Esophagus muscularis mucosa (tissue), 4 donors: ENCODE measurements around the gene PLN. TPM values are rescaled to one million over a fixed set of nuclear protein-coding genes. Genes with fewer than 3 reads are reported as not detected.

ENCODE experiments used
- DNase-seq: peaks from one replicate; pipeline ENCODE4 v3.0.0-alpha.2; 2017; ENCODE audit errors: extremely low spot score
- H3K27ac ChIP-seq, 4 donors: fragments of 200-600 bp; sonication (generic); replicated peaks in 1 of 4; 1 replicate in 3 of 4; 2 replicates in 1 of 4; pipeline ENCODE4 v1.5.1; 2016 to 2019; ENCODE audit warnings: mild to moderate bottlenecking in 1 of 4
- H3K27me3 ChIP-seq, 4 donors: fragments of 200-600 bp; sonication (generic); one replicate each; pipeline versions ENCODE4 v1.5.1 to v1.6.0; 2016 to 2019
- H3K36me3 ChIP-seq, 4 donors: fragments of 200-600 bp; sonication (generic); one replicate each; pipeline ENCODE4 v1.5.1; 2016 to 2019
- H3K4me1 ChIP-seq, 4 donors: fragments of 200-600 bp; sonication (generic); one replicate each; pipeline ENCODE4 v1.5.1; 2016 to 2019
- H3K4me3 ChIP-seq, 4 donors: fragments of 200-600 bp; sonication (generic); 1 replicate in 2 of 4; 2 replicates in 2 of 4; pipeline ENCODE4 v1.5.1; 2016 to 2019; ENCODE audit warnings: mild to moderate bottlenecking in 4 of 4, moderate library complexity in 1 of 4
- H3K9me3 ChIP-seq, 4 donors: fragments of 200-600 bp; sonication (generic); 1 replicate in 3 of 4; 2 replicates in 1 of 4; pipeline ENCODE4 v1.5.1; 2016 to 2019
- EP300 ChIP-seq: sonication (generic); formaldehyde crosslinking; IDR thresholded peaks from one replicate; pipeline ENCODE4 v1.6.1; 2017; ENCODE audit warnings: antibody characterized with exemption
- POLR2A ChIP-seq: fragments of 450-650 bp; IDR thresholded peaks from one replicate; pipeline ENCODE4 v1.6.1; 2017; ENCODE audit warnings: antibody characterized with exemption, moderate library complexity, mild to moderate bottlenecking, low read depth
- POLR2AphosphoS5 ChIP-seq, 2 donors: sonication (generic); formaldehyde crosslinking; IDR thresholded peaks; one replicate each; pipeline ENCODE4 v1.6.1; 2017; ENCODE audit warnings: antibody characterized with exemption in 2 of 2
- WGBS: methylation state at CpG from one replicate; pipeline ENCODE4 v1.1.5; 2018; 5-methylcytosine and 5-hydroxymethylcytosine counted together
- intact Hi-C: fragments of 100-400 bp; cut with DNase I; formaldehyde crosslinking; loops from one replicate; pipeline ENCODE4 v1.15.1; 2023
- total RNA-seq, 4 donors: library from RNA; depleted of rRNA; stranded (reverse); fragments of >200 nt; gene quantifications; one replicate each; pipeline versions ENCODE4 v1.1.0 to v1.2.1, GENCODE V29; 2016
- TF ChIP-seq, protein P1 (sequence below), 3 experiments: fragments of 200-600 bp in 2 of 3; fragments of 450-650 bp in 1 of 3; sonication (generic) in 2 of 3; IDR thresholded peaks; one replicate each; pipeline ENCODE4 v1.5.1; 2017 to 2019; ENCODE audit warnings: antibody characterized with exemption in 3 of 3, mild to moderate bottlenecking in 2 of 3, moderate library complexity in 1 of 3

PLN gene
- total RNA-seq, 4 donors from 2014 or later, result 262 to 431 (median 319) TPM

GRCh38 chr6:118597636-118598035 lies 49.5 kb downstream of the PLN start:
- TF ChIP-seq EP300 (no peak), POLR2A (no peak), POLR2AphosphoS5 (IDR thresholded peaks at IDR 0.05) (no peak)
- TF ChIP-seq, protein P1, sequence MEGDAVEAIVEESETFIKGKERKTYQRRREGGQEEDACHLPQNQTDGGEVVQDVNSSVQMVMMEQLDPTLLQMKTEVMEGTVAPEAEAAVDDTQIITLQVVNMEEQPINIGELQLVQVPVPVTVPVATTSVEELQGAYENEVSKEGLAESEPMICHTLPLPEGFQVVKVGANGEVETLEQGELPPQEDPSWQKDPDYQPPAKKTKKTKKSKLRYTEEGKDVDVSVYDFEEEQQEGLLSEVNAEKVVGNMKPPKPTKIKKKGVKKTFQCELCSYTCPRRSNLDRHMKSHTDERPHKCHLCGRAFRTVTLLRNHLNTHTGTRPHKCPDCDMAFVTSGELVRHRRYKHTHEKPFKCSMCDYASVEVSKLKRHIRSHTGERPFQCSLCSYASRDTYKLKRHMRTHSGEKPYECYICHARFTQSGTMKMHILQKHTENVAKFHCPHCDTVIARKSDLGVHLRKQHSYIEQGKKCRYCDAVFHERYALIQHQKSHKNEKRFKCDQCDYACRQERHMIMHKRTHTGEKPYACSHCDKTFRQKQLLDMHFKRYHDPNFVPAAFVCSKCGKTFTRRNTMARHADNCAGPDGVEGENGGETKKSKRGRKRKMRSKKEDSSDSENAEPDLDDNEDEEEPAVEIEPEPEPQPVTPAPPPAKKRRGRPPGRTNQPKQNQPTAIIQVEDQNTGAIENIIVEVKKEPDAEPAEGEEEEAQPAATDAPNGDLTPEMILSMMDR (IDR thresholded peaks at IDR 0.05), result no peak
- Histone ChIP-seq H3K4me1 (peaks cover 0 to 5% (median 0%) of the 10 kb centered on the region in 4 donors), H3K36me3 (no peaks in the 10 kb centered on the region), H3K4me3 (no peak overlapping the region), H3K27ac (no peak overlapping the region), H3K9me3 (no peaks in the 10 kb centered on the region), H3K27me3 (no peaks in the 10 kb centered on the region)
- DNase-seq, result peak; percentile 10
- intact Hi-C loops, result no loop called here
- WGBS, result 79% methylated on average over 3 of the region's 3 CpGs

- no peaks in the 10 kb centered on the region for H3K36me3 ChIP-seq
- WGBS, result 84% methylated on average over 2 of the region's 2 CpGs
- H3K9me3 ChIP-seq, result no peaks in the 10 kb centered on the region
- H3K27me3 ChIP-seq, result no peaks in the 10 kb centered on the region
- intact Hi-C loops, result no loop called here
- peaks cover 0 to 5% (median 0%) of the 10 kb centered on the region in 4 donors for H3K4me1 ChIP-seq
- H3K4me3 ChIP-seq, result no peak overlapping the region
- peak; percentile 50 for DNase-seq
- no peak for TF ChIP-seq POLR2A
- no peak for TF ChIP-seq POLR2AphosphoS5 (IDR thresholded peaks at IDR 0.05)
- TF ChIP-seq, protein P1 (IDR thresholded peaks at IDR 0.05), result no peak
- TF ChIP-seq EP300, result no peak
- H3K27ac ChIP-seq, result no peak overlapping the region
These were observed 50.2 kb downstream of the PLN start for GRCh38 chr6:118598324-118598723.

GRCh38 chr6:118602300-118602699 lies 54.2 kb downstream of the PLN start:
- WGBS, result 100% methylated on average over 2 of the region's 2 CpGs
- DNase-seq, result no peak
- no peaks in the 10 kb centered on the region for H3K27me3 ChIP-seq
- H3K4me3 ChIP-seq, result no peak overlapping the region
- TF ChIP-seq, protein P1 (IDR thresholded peaks at IDR 0.05), result no peak
- TF ChIP-seq POLR2AphosphoS5 (IDR thresholded peaks at IDR 0.05), result no peak
- no peak for TF ChIP-seq POLR2A
- no peak for TF ChIP-seq EP300
- H3K27ac ChIP-seq, result no peak overlapping the region
- intact Hi-C loops, result no loop called here
- H3K36me3 ChIP-seq, result no peaks in the 10 kb centered on the region
- no peaks in the 10 kb centered on the region for H3K9me3 ChIP-seq
- H3K4me1 ChIP-seq, result peaks cover 11 to 22% (median 15%) of the 10 kb centered on the region in 4 donors

DNA sequence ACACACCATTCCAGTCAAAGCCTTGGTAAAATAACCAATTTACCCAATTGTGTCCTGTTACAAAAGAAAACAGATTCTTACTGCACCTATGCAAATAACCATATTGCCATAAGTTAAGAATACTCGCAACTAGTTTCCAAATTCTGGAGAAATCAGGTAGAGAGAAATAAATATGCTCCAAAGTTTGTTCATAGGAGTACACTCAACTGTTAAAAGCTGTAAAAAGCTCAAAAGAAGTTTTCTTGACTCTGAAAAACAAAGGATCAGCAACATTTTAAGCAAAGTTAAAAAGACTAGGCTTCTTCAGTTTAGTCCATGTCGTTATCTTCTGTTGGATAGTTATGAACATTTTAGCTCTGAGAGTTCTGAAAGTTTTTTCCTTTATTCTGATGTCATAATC lies 55.3 kb downstream of the PLN start:
- no peak for DNase-seq
- 100% methylated on average over 2 of the region's 2 CpGs for WGBS
- TF ChIP-seq POLR2A, result no peak
- TF ChIP-seq, protein P1 (IDR thresholded peaks at IDR 0.05), result no peak
- no peak for TF ChIP-seq EP300
- no peak for TF ChIP-seq POLR2AphosphoS5 (IDR thresholded peaks at IDR 0.05)
- Histone ChIP-seq H3K27ac (no peak overlapping the region), H3K4me3 (no peak overlapping the region), H3K4me1 (peaks cover 8 to 28% (median 18%) of the 10 kb centered on the region in 4 donors), H3K9me3 (no peaks in the 10 kb centered on the region), H3K36me3 (no peaks in the 10 kb centered on the region), H3K27me3 (no peaks in the 10 kb centered on the region)
- intact Hi-C loops, result no loop called here

DNA sequence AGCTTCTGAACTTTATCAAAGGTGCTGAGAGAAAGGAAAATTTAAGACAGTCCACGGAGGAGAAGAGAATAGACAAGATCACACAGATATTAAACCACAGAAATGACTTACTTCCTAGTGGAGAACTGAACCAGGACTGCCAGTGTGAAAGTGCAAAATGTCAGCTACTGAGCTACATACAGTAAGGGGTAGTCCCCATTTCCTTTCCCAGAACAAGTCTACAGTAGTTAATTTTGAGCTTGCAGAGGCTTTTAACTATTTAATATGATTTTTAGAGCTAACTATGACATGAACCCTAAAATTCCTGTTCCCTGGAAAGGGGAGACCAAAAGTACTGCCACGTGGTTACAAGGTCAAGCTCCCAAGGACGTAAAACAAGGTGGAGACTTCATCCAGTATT lies 58.2 kb downstream of the PLN start:
- Histone ChIP-seq H3K27ac (no peak overlapping the region), H3K4me1 (peaks cover 8 to 28% (median 18%) of the 10 kb centered on the region in 4 donors), H3K36me3 (no peaks in the 10 kb centered on the region), H3K9me3 (peaks cover 0 to 3% (median under 1%) of the 10 kb centered on the region in 4 donors), H3K4me3 (no peak overlapping the region), H3K27me3 (no peaks in the 10 kb centered on the region)
- TF ChIP-seq POLR2AphosphoS5 (IDR thresholded peaks at IDR 0.05) (no peak), POLR2A (no peak)
- TF ChIP-seq, protein P1 (IDR thresholded peaks at IDR 0.05), result no peak
- intact Hi-C loops, result no loop called here
- DNase-seq, result peak; percentile 21
- WGBS, result 48% methylated on average over 3 of the region's 3 CpGs
